B cell (primary cell): ENCODE data around the gene HIGD1C. TPM values are rescaled to one million over a fixed set of nuclear protein-coding genes. Genes with fewer than 3 reads are reported as not detected.
A peak's percentile ranks its signal among the peaks of the same experiment; 100 is the strongest.

Source experiments
- ATAC-seq: fragments of 200-7000 bp; cut with Tn5 transposase; one replicate; pipeline ENCODE4 v1.10.0; 2021; ENCODE audit warnings: low read depth, mild to moderate bottlenecking, moderate number of reproducible peaks, moderate library complexity
- CTCF ChIA-PET: fragments of 350-600 bp; sonication (Branson Sonifier 250); formaldehyde crosslinking; loops from one replicate; lab custom pipeline; 2021; ENCODE audit warnings: antibody characterized with exemption, inconsistent platforms; lab: Charles Lee
- POLR2A ChIA-PET: fragments of 350-600 bp; sonication (Branson Sonifier 250); formaldehyde crosslinking; loops from one replicate; lab custom pipeline; 2021; ENCODE audit warnings: antibody characterized with exemption; lab: Charles Lee
- DNase-seq: peaks from one replicate; pipeline ENCODE4 v3.0.0; 2013
- H2AFZ ChIP-seq: 2 replicates; pipeline ENCODE4 v1.6.1; 2012; ENCODE audit warnings: mild to moderate bottlenecking, low read depth, low read length; ENCODE audit not compliant: insufficient read depth, poor library complexity, severe bottlenecking
- H3K27ac ChIP-seq, 2 donors: 1 replicate in 1 of 2; 2 replicates in 1 of 2; pipeline ENCODE4 v1.5.1; 2012 to 2013; ENCODE audit warnings: low read length in 2 of 2, mild to moderate bottlenecking in 2 of 2, moderate library complexity in 1 of 2
- H3K27me3 ChIP-seq, 4 experiments: fragments of 200-600 bp in 1 of 4; sonication (generic) in 1 of 4; replicated peaks in 1 of 4; 1 replicate in 2 of 4; 2 replicates in 2 of 4; pipeline versions ENCODE4 v1.6.1 to v1.7.0; 2013 to 2016; ENCODE audit warnings: low read length in 3 of 4, mild to moderate bottlenecking in 2 of 4, mixed read lengths in 1 of 4, moderate library complexity in 1 of 4; ENCODE audit not compliant: insufficient read depth in 4 of 4, control insufficient read depth in 3 of 4; ENCODE audit errors: control extremely low read depth in 1 of 4
- H3K36me3 ChIP-seq, 2 experiments: replicated peaks in 1 of 2; 1 replicate in 1 of 2; 2 replicates in 1 of 2; pipeline versions ENCODE4 v1.6.1 to v1.7.1; 2013; ENCODE audit warnings: low read length in 1 of 2; ENCODE audit not compliant: insufficient read depth in 2 of 2, control insufficient read depth in 1 of 2; ENCODE audit errors: control extremely low read depth in 1 of 2, extremely low read depth in 1 of 2
- H3K4me1 ChIP-seq, 2 donors: fragments of 200-600 bp in 1 of 2; sonication (generic) in 1 of 2; 1 replicate in 1 of 2; 2 replicates in 1 of 2; pipeline versions ENCODE4 v1.5.1 to v1.6.1; 2013 to 2017; ENCODE audit warnings: low read length in 2 of 2; ENCODE audit not compliant: control insufficient read depth in 2 of 2, insufficient read depth in 2 of 2
- H3K4me2 ChIP-seq: replicated peaks from 2 replicates; pipeline ENCODE3; 2012; ENCODE audit warnings: mild to moderate bottlenecking, low read depth, low read length; ENCODE audit not compliant: poor library complexity, severe bottlenecking
- H3K4me3 ChIP-seq, 5 experiments: fragments of 200-600 bp in 1 of 5; sonication (generic) in 1 of 5; 1 replicate in 3 of 5; 2 replicates in 2 of 5; pipeline versions ENCODE4 v1.5.1 to v1.7.0; 2011 to 2016; ENCODE audit warnings: low read length in 4 of 5, mild to moderate bottlenecking in 4 of 5, low read depth in 2 of 5, control low read depth in 1 of 5, moderate library complexity in 1 of 5; ENCODE audit not compliant: insufficient read depth in 1 of 5; ENCODE audit errors: control extremely low read depth in 1 of 5, extremely low read depth in 1 of 5
- H3K79me2 ChIP-seq: fragments of 200-600 bp; sonication (generic); one replicate; pipeline ENCODE4 v1.6.0; 2016; ENCODE audit warnings: low read length; ENCODE audit not compliant: control insufficient read depth, insufficient read depth
- H3K9ac ChIP-seq: fragments of 200-600 bp; sonication (generic); 2 replicates; pipeline ENCODE4 v1.6.1; 2017; ENCODE audit warnings: mild to moderate bottlenecking, low read length, moderate library complexity
- H3K9me3 ChIP-seq, 3 donors: one replicate each; pipeline versions ENCODE4 v1.6.1 to v1.7.1; 2013; ENCODE audit warnings: low read length in 2 of 3; ENCODE audit not compliant: control insufficient read depth in 2 of 3, insufficient read depth in 1 of 3; ENCODE audit errors: control extremely low read depth in 1 of 3
- H4K20me1 ChIP-seq: 2 replicates; pipeline ENCODE4 v1.6.0; 2012; ENCODE audit warnings: mild to moderate bottlenecking, low read length; ENCODE audit not compliant: insufficient read depth, control insufficient read depth, poor library complexity, severe bottlenecking
- H3K27ac Mint-ChIP-seq: one replicate; pipeline ENCODE4 v1.8.0; 2021; ENCODE audit warnings: mixed read lengths
- H3K27me3 Mint-ChIP-seq: one replicate; pipeline ENCODE4 v1.8.0; 2021; ENCODE audit warnings: mixed read lengths
- H3K4me1 Mint-ChIP-seq: one replicate; pipeline ENCODE4 v1.8.0; 2021; ENCODE audit warnings: mixed read lengths
- H3K4me3 Mint-ChIP-seq: one replicate; pipeline ENCODE4 v1.8.0; 2021; ENCODE audit warnings: mixed read lengths
- H3K9me3 Mint-ChIP-seq: one replicate; pipeline ENCODE4 v1.8.0; 2022; ENCODE audit warnings: mixed read lengths; ENCODE audit not compliant: insufficient read depth
- CTCF ChIP-seq: fragments of 200-600 bp; IDR thresholded peaks from one replicate; pipeline ENCODE4 v1.8.0; 2022; ENCODE audit warnings: antibody characterized with exemption, mild to moderate bottlenecking
- EZH2 ChIP-seq: IDR thresholded peaks from 2 replicates; pipeline ENCODE4 v1.6.1; 2012; ENCODE audit warnings: borderline replicate concordance, low read depth, mild to moderate bottlenecking, moderate library complexity, low read length; ENCODE audit not compliant: insufficient read depth, poor library complexity, severe bottlenecking
- WGBS: methylation state at CpG from one replicate; pipeline ENCODE4 v1.1.5; 2013; ENCODE audit warnings: missing lambda C conversion rate; ENCODE audit not compliant: insufficient coverage; 5-methylcytosine and 5-hydroxymethylcytosine counted together
- intact Hi-C: fragments of 100-400 bp; cut with micrococcal nuclease; formaldehyde crosslinking; loops from one replicate; pipeline ENCODE4 v1.10.0; 2022
- polyA plus RNA-seq: library from polyadenylated mRNA; depleted of rRNA; stranded (reverse); fragments of >200 nt; gene quantifications from 2 replicates; pipeline ENCODE4 v1.2.3, GENCODE V29; 2012
- total RNA-seq, 2 donors: library from RNA; stranded (reverse); fragments of 120-200 nt in 1 of 2; gene quantifications; 1 replicate in 1 of 2; 2 replicates in 1 of 2; pipeline versions ENCODE4 v1.2.3 to v1.2.4, GENCODE V29; 2013 to 2022

Gene HIGD1C
- total and polyA plus RNA-seq, 2 donors (not counting 1 experiment from before 2014, with no cell fraction given) = not detected

GRCh38 chr12:50960130-50960529, 7.8 kb downstream of the HIGD1C start:
- intact Hi-C loops = no loop called here
- Mint-ChIP-seq H3K27ac (no peak overlapping the region), H3K27me3 (no peaks in the 10 kb centered on the region), H3K4me1 (peaks cover 7% of the 10 kb centered on the region), H3K9me3 (no peaks in the 10 kb centered on the region), H3K4me3 (no peak overlapping the region)
- TF ChIP-seq CTCF = no peak
- no peak for TF ChIP-seq EZH2
- no peaks in the 10 kb centered on the region for H3K4me1 ChIP-seq
- ATAC-seq (no peak), DNase-seq (no peak)
- H3K4me2 ChIP-seq = no peak overlapping the region
- peak overlapping the region in 1 of 2 donors; percentile 19 for H3K27ac ChIP-seq
- ChIA-PET POLR2A (no interaction called here), CTCF (no interaction called here)
- no peaks in the 10 kb centered on the region for H3K79me2 ChIP-seq
- no peaks in the 10 kb centered on the region for H3K27me3 ChIP-seq
- H4K20me1 ChIP-seq = no peaks in the 10 kb centered on the region
- H3K4me3 ChIP-seq = no peak overlapping the region
- no peak overlapping the region for H3K9ac ChIP-seq
- H3K36me3 ChIP-seq = no peaks in the 10 kb centered on the region
- no peaks in the 10 kb centered on the region for H3K9me3 ChIP-seq
- H2AFZ ChIP-seq = no peak overlapping the region

- Mint-ChIP-seq H3K27ac (no peak overlapping the region), H3K4me3 (no peak overlapping the region), H3K4me1 (peaks cover 5% of the 10 kb centered on the region), H3K9me3 (no peaks in the 10 kb centered on the region), H3K27me3 (no peaks in the 10 kb centered on the region)
- Histone ChIP-seq H3K79me2 (no peaks in the 10 kb centered on the region), H3K27ac (no peak overlapping the region), H3K4me2 (no peak overlapping the region), H3K36me3 (no peaks in the 10 kb centered on the region), H3K9me3 (no peaks in the 10 kb centered on the region), H3K27me3 (no peaks in the 10 kb centered on the region), H3K4me3 (no peak overlapping the region), H3K4me1 (no peaks in the 10 kb centered on the region), H2AFZ (no peak overlapping the region), H4K20me1 (no peaks in the 10 kb centered on the region), H3K9ac (no peak overlapping the region)
- no peak for ATAC-seq
- no peak for DNase-seq
- ChIA-PET CTCF (interaction anchor here (0.6 to 1.0 kb wide), 2 partner anchors 136 to 727 kb away, joined by 3 to 4 read pairs; no protein-coding TSS in a partner anchor), POLR2A (no interaction called here)
- 100% methylated on average over 1 of the region's 4 CpGs for WGBS
- TF ChIP-seq EZH2 = no peak
- TF ChIP-seq CTCF = no peak
- intact Hi-C loops = no loop called here
These were observed 9.4 kb downstream of the HIGD1C start for GRCh38 chr12:50961708-50962107.
